Smooth muscle cell of trachea (primary cell): ENCODE measurements around the gene MAP2K3. TPM values are rescaled to one million over a fixed set of nuclear protein-coding genes. Genes with fewer than 3 reads are reported as not detected.

Experiments
- total RNA-seq: library from RNA; depleted of rRNA; stranded (reverse); fragments of >200 nt; gene quantifications from 2 replicates; pipeline ENCODE4 v1.2.1, GENCODE V29; 2014

Gene MAP2K3
- total RNA-seq, result 37.4 and 41.5 TPM in 2 replicates

DNA sequence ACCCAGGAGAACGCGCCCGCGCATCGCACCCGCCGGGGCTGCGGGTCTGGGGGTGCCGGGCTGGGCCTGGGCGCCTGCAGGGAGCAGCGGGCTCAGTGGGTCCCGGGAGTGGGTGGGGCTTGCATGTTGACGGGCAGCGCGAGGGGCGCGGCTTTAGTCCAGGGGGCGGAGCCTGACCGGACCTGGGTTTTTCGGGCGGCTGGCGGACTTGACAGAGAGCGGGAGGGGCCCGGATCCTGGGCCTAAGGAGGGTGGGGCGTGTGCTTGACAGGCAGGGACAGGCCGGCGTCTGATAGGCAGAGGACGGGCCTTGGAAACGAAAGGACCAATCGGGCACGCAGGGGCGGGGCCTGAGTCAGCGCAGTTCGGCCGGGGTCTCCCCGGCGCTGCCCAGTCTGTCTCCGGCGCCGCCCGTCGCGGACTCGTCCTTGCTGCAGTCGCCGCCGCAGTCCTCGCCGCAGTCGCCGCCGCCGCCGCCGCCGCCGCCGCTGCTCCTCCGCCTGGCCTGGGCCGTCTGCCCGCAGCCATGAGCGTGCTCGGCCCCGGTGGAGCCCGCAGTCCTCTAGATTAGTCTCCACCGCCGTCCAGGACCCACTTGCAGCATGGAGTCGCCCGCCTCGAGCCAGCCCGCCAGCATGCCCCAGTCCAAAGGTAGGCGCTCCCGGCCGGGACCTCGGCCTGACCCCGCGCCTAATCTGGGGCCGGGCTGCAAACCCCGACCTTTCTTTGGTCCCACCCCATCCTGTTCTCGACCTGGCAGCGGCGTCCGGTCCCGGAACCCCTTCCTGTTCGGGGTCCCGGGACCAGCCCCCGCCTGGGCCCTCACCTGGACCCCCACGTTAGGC is at the start of gene MAP2K3:
Gene MAP2K3, plus strand, starts transcription at position 393 of the 845 bp plus-strand sequence. Its CDS starts 210 bp downstream, at position 603.

DNA sequence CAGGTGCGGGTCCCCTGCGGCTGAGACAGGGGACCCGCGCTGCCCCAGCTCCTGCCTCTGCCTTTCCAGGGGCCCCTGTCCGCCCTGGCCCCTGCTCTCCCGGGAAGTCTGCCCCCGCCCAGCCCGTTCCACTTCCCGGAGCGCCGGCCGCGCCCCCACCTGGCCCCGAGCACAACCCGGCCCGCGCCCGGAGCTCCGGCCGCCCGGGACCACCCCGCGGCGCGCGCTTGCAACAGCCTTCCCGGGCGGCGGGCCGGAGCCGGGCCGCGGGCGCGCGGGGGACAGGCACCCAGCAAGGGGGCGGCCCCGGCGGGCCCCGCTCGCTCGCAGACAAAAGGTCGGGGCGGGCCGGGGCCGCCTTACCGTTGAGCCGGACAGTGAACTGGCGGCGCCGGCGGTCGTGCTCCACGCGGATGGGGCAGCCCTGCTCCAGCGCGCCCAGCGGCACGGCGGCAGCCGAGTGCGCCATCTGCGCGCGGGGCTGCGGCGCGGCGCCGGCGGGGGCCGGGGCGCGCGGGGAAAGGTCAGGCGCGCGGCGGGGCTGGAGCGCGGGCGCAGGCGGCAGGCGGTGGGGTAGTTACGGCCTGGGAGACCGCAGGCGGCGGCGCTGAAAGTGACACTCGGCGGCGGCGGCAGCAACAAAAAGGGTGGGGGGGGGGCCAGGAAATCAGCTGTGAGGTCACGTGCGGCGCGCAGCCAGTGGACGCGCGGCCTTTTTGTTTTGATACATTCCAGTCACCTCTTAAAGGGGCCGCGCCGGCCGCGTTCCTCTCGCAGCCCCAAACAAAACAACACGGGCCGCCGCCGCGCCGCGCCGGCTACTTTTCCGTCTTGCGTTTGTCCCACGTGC is 31.5 kb upstream of the MAP2K3 start, which contains the start of gene NATD1:
Gene NATD1, minus strand, starts transcription at position 615 of the 850 bp plus-strand sequence. Its CDS starts 146 bp downstream, at position 469.

Other genes starting within 250 kb of the MAP2K3 start
- gene USP22, start 241.7 kb upstream of the MAP2K3 start, total RNA-seq, result 286 and 368 TPM in 2 replicates
- 15.4 TPM in 2 replicates for gene DHRS7B, start 157.7 kb upstream of the MAP2K3 start, total RNA-seq
- gene TMEM11, start 70.5 kb upstream of the MAP2K3 start, total RNA-seq, result 20.4 and 25.1 TPM in 2 replicates
- gene NATD1, start 31.3 kb upstream of the MAP2K3 start, total RNA-seq, result 3.8 and 9.4 TPM in 2 replicates
- 0.15 and 3.6 TPM in 2 replicates for gene KCNJ12, start 91.6 kb downstream of the MAP2K3 start, total RNA-seq